K562 (cell line): ENCODE results near the gene DIPK1B. TPM values are rescaled to one million over a fixed set of nuclear protein-coding genes. Genes with fewer than 3 reads are reported as not detected.
A peak's percentile ranks its signal among the peaks of the same experiment; 100 is the strongest.

Source experiments
- FOXP1 ChIP-seq: sonication (generic); formaldehyde crosslinking; IDR thresholded peaks from 2 replicates; pipeline ENCODE4 v1.8.0; 2022; ENCODE audit warnings: mild to moderate bottlenecking, missing genetic modification reagents
- FOXP4 ChIP-seq: sonication (generic); formaldehyde crosslinking; IDR thresholded peaks from 2 replicates; pipeline ENCODE4 v1.8.0; 2022; ENCODE audit warnings: mild to moderate bottlenecking, missing genetic modification reagents, borderline replicate concordance
- HES1 ChIP-seq: fragments of 450-650 bp; IDR thresholded peaks from 2 replicates; pipeline ENCODE4 v1.6.1; 2016; ENCODE audit warnings: low read depth, mild to moderate bottlenecking, moderate library complexity
- NBN ChIP-seq: fragments of 450-650 bp; IDR thresholded peaks from 2 replicates; pipeline ENCODE4 v1.6.1; 2016; ENCODE audit warnings: low read depth, mild to moderate bottlenecking
- PCBP1 ChIP-seq: fragments of 200-400 bp; formaldehyde crosslinking; IDR thresholded peaks from 2 replicates; pipeline ENCODE4 v1.6.1; 2018; ENCODE audit warnings: mild to moderate bottlenecking, low read depth, low read length; ENCODE audit not compliant: poor library complexity, severe bottlenecking
- POLR2A ChIP-seq: fragments of 450-650 bp; conservative IDR thresholded peaks from 2 replicates; pipeline ENCODE4 v1.6.1; 2016
- PYGO2 ChIP-seq: fragments of 450-650 bp; IDR thresholded peaks from 2 replicates; pipeline ENCODE4 v1.6.1; 2016; ENCODE audit warnings: mild to moderate bottlenecking, missing genetic modification characterization, moderate library complexity, missing compliant biosample characterization
- SIN3A ChIP-seq, 2 experiments: fragments of 150-350 bp in 1 of 2; IDR thresholded peaks; 2 replicates each; pipeline ENCODE4 v1.6.1; 2011 to 2016; ENCODE audit warnings: borderline replicate concordance in 2 of 2, low read depth in 2 of 2, low read length in 2 of 2, mild to moderate bottlenecking in 2 of 2, moderate library complexity in 2 of 2; ENCODE audit not compliant: control insufficient read depth in 1 of 2
- SUPT5H ChIP-seq: fragments of 450-650 bp; IDR thresholded peaks from 2 replicates; pipeline ENCODE4 v1.6.1; 2016
- ZBTB8A ChIP-seq: fragments of 450-650 bp; IDR thresholded peaks from 2 replicates; pipeline ENCODE4 v1.6.1; 2018; ENCODE audit warnings: mild to moderate bottlenecking, moderate library complexity; ENCODE audit not compliant: partially characterized antibody
- ZNF407 ChIP-seq: fragments of 450-650 bp; IDR thresholded peaks from 2 replicates; pipeline ENCODE4 v1.6.1; 2016; ENCODE audit warnings: low read depth
- ZNF518B ChIP-seq: fragments of 250-450 bp; sonication (Bioruptor Pico); IDR thresholded peaks from 2 replicates; pipeline ENCODE4 v1.5.0; 2021; ENCODE audit warnings: mild to moderate bottlenecking, moderate library complexity
- ZNF699 ChIP-seq: fragments of 250-450 bp; sonication (Bioruptor Pico); IDR thresholded peaks from 2 replicates; pipeline ENCODE4 v1.8.0; 2021; ENCODE audit warnings: mild to moderate bottlenecking, moderate library complexity; ENCODE audit not compliant: insufficient replicate concordance
- polyA plus RNA-seq, 8 experiments: library from polyadenylated mRNA; depleted of rRNA in 4 of 8; stranded (reverse) in 5 of 8; unstranded in 3 of 8; fragments of >200 nt; fragmentation: Nextera tagmentation in 2 of 8; fragmentation: Illumina TruSeq in 1 of 8; extraction: Ambion mirVana in 2 of 8; extraction: Trizol in 1 of 8; gene quantifications; 2 replicates each; pipeline versions ENCODE4 v1.2.1 to v1.2.3, GENCODE V29; 2011 to 2014; ENCODE audit warnings: inconsistent platforms in 1 of 8, missing spikeins in 1 of 8
- total RNA-seq, 7 experiments: library from RNA; depleted of rRNA in 6 of 7; stranded (reverse); fragments of >200 nt in 6 of 7; fragmentation: Illumina TruSeq in 2 of 7; extraction: Trizol in 2 of 7; gene quantifications; 2 replicates each; pipeline versions ENCODE4 v1.2.1 to v1.2.3, GENCODE V29; 2011 to 2021; ENCODE audit warnings: low replicate concordance in 1 of 7

The DIPK1B gene
- total and polyA plus RNA-seq, 9 of the 15 experiments (the other 6 are each of a cell fraction or from before 2014, with no cell fraction given): 0.08 to 22.3 (median 5.9) TPM

GRCh38 chr9:136672431-136673087 lies 39.8 kb upstream of the DIPK1B start (continued):
- TF ChIP-seq ZNF699 (CRISPR knock-in tag) (no peak), POLR2A (no peak; the same call in 1 of the 2 replicates), NBN (no peak), FOXP4 (CRISPR knock-in tag) (no peak), ZNF518B (CRISPR knock-in tag) (no peak), ZNF407 (no peak), PYGO2 (tag) (no peak), ZBTB8A (no peak), SUPT5H (peak; percentile 8), SIN3A (IDR thresholded peaks at IDR 0.05; ENCODE audit: borderline replicate concordance in 2 of 2, control insufficient read depth in 1 of 2, low read depth in 2 of 2, low read length in 2 of 2) (peak in 1 of 2 experiments; percentile 20; a peak in 1 of 4 replicates), PCBP1 (no peak), FOXP1 (CRISPR knock-in tag) (no peak), HES1 (no peak)
